Fibroblast of the aortic adventitia (primary cell): ENCODE measurements around the gene GPR141. TPM values are rescaled to one million over a fixed set of nuclear protein-coding genes. Genes with fewer than 3 reads are reported as not detected.

Source experiments
- DNase-seq: peaks from one replicate; pipeline ENCODE4 v3.0.0-alpha.2; 2010; ENCODE audit warnings: low read depth
- H3K4me3 ChIP-seq: 2 replicates; pipeline ENCODE4 v1.5.1; 2011; ENCODE audit warnings: low read depth, mild to moderate bottlenecking, control low read depth, low read length, moderate library complexity
- total RNA-seq: library from RNA; depleted of rRNA; stranded (reverse); fragments of >200 nt; gene quantifications from 2 replicates; pipeline ENCODE4 v1.2.3, GENCODE V29; 2012; ENCODE audit warnings: low replicate concordance
- TF ChIP-seq, protein P1 (sequence below): IDR thresholded peaks from 2 replicates; pipeline ENCODE4 v1.5.1; 2011; ENCODE audit warnings: mild to moderate bottlenecking, low read length, control low read depth, inconsistent platforms; ENCODE audit not compliant: insufficient read depth

Gene GPR141
- total RNA-seq, 1 donor: not detected

DNA sequence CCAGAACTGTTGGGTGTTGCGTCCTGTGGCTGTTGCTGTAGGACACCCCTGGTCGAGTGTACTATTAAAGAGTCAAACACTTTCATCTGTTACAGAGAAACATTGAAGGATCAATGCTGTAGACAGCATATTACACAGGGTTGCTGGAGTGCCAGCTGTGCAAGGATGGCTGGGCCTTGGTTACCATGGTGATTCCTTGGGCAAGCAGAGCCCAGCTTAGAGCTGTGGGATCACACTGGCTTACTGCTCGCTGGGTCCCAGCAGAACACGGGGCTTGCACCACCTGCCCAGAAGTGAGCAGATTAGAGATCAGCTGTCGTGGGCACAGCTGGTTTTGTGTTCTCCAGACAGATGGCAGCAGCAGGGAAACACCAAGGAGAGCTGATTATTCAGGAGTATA is 76.0 kb downstream of the GPR141 start:
- TF ChIP-seq, protein P1, sequence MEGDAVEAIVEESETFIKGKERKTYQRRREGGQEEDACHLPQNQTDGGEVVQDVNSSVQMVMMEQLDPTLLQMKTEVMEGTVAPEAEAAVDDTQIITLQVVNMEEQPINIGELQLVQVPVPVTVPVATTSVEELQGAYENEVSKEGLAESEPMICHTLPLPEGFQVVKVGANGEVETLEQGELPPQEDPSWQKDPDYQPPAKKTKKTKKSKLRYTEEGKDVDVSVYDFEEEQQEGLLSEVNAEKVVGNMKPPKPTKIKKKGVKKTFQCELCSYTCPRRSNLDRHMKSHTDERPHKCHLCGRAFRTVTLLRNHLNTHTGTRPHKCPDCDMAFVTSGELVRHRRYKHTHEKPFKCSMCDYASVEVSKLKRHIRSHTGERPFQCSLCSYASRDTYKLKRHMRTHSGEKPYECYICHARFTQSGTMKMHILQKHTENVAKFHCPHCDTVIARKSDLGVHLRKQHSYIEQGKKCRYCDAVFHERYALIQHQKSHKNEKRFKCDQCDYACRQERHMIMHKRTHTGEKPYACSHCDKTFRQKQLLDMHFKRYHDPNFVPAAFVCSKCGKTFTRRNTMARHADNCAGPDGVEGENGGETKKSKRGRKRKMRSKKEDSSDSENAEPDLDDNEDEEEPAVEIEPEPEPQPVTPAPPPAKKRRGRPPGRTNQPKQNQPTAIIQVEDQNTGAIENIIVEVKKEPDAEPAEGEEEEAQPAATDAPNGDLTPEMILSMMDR: no peak
- no peak overlapping the region for H3K4me3 ChIP-seq
- DNase-seq: no peak

DNA sequence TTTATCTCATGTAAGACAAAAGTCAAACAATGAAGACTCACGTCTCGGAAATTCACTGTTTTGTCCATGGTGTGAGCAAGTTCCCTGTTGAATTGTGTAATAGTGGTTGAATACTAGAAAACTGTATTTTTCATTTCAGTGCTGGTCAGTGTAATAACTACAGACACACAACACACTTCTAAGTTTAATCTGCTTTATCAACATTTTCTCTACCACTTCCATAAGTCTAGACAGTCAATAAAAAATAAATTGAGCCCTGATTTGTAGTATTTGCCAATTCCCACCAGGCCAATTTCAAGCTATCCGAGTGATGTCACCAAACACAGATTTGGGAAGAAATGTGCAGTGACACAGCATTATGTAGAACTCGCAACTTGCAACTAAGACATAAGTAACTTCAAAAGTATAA is 81.9 kb downstream of the GPR141 start:
- no peak overlapping the region for H3K4me3 ChIP-seq
- DNase-seq: no peak
- TF ChIP-seq, protein P1: no peak

DNA sequence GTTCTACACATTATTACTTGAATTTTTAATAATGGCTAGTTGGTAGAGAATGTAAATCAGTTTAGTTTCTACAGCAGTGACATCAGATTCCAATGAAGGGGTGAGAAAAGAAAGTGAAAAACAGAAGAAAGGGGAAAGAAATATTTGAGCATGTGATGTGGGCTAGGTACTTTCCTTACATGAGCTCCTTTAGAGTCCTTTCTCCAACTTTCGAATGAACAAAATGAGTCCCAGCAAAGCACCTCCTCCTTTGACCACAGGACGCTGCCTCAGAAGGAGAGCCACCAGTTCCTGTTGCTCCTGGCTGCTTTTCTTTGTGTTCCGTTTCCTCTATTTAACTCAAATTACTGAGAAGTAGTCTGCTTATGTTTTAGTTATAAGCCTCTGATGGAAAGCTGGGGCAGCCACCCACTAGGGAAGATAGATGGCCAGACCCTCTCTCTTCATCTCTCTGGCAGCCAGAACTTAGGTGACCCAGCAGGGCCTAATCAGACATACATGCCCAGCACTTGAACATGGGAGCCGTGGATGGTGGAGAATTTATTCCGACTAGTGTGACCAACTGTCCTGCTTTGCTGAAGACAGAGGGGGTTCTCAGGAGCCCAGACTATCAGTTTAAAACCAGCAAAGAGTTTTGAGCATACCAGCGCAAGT is 82.4 kb downstream of the GPR141 start:
- no peak overlapping the region for H3K4me3 ChIP-seq
- TF ChIP-seq, protein P1: no peak
- DNase-seq: no peak

DNA sequence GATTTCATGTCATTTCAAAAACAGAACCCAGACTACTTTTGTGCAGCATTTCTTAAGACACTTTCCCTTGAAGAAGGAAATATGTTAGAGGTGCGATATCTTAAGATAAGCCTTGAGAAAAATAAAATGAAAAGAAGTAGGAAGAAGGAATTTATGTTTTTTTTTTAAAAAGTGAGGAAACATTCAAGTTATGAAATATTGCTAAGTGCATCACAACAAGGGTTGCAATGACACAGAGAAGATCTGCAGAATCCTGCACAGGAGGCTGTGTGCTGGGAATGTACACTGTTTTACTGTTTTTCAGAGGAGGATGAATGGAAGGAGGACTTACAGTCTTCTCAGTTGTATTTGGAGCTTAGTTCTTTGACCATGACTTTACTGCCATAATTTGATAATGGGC is 85.0 kb downstream of the GPR141 start:
- TF ChIP-seq, protein P1: no peak
- no peak overlapping the region for H3K4me3 ChIP-seq
- DNase-seq: no peak

DNA sequence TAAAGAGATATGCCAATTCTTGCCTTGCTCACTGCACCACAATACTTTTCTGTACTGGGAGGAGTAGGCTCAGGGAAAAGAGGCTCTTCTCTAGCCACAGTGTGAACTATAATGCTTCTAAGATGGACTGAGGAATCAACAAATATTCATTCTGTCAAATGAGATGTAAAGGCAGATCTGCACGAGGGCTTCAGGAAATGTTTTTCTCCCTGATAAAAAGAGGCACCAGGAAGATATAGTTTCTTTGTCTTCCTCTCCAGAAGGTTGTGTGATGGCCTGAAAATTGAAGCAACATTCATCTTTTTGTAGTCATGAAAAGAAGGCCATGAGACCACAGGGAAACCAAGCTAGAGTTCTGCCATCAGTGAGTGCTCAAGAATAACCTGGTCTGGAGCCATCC is 85.7 kb downstream of the GPR141 start:
- DNase-seq: no peak
- TF ChIP-seq, protein P1: no peak
- no peak overlapping the region for H3K4me3 ChIP-seq

DNA sequence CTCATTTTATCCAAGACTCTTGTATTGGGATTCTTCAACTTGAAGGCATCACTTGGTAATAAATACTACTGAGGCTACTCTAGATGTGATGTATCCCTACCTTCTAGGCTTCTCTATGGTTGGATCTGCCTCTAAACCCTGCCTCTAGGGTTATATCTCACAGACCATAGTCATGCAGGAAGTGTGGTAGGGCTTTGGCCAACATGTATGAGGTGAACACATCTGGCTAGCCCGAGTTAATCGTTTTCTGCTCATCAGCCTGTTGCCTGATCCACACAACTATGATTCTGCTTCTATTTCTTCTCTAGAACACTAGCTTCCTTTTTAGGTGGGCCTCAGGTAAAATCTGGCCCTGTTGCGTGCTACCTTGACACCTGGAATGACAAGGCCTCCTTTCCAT is 86.2 kb downstream of the GPR141 start:
- no peak for DNase-seq
- no peak overlapping the region for H3K4me3 ChIP-seq
- TF ChIP-seq, protein P1: no peak

DNA sequence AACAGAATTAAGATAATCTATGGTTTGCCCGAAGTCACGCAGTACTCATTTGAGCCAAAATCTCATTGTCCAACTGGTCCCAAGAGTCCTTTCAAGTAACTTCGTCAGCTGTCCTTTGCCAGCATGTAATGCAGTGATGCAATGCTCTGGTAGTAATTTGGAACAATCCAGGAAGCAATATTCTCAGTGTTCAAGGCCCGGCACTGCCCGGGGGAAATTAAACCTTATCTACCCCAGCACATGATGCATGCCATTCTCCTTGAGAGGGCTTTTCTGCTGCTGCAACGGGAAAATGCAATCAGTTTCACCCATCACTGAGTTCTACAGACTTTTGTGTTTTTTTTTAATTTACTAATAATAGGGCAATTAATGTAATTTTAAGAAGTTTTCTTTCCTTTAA is 87.3 kb downstream of the GPR141 start:
- H3K4me3 ChIP-seq: no peak overlapping the region
- TF ChIP-seq, protein P1: no peak
- DNase-seq: no peak
